Measurements from ENCODE around the gene NRIP3.

DNA sequence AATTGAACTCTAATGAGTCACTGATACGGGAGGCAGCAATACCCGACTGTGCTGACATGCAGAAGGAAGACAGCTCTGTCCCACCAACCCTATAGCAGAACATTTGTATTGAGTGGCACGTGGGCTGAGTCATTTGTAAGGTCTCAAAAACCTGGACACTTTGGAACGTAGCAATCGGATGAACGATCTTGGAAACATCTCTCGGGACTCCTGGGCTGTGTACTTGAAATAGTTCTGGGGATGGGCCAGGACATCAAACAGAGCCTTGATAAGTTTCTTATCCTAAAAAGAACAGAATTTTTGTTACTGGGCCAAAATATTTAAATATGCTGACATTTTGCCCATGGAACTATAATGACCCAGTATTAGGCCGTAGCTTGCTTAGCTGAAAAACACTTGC is 17.1 kb upstream of the NRIP3 start:
- TF ChIP-seq, protein P1, sequence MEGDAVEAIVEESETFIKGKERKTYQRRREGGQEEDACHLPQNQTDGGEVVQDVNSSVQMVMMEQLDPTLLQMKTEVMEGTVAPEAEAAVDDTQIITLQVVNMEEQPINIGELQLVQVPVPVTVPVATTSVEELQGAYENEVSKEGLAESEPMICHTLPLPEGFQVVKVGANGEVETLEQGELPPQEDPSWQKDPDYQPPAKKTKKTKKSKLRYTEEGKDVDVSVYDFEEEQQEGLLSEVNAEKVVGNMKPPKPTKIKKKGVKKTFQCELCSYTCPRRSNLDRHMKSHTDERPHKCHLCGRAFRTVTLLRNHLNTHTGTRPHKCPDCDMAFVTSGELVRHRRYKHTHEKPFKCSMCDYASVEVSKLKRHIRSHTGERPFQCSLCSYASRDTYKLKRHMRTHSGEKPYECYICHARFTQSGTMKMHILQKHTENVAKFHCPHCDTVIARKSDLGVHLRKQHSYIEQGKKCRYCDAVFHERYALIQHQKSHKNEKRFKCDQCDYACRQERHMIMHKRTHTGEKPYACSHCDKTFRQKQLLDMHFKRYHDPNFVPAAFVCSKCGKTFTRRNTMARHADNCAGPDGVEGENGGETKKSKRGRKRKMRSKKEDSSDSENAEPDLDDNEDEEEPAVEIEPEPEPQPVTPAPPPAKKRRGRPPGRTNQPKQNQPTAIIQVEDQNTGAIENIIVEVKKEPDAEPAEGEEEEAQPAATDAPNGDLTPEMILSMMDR (conservative IDR thresholded peaks at IDR 0.05; ENCODE audit: low read depth, low read length), result no peak
- TF ChIP-seq EZH2 (IDR thresholded peaks at IDR 0.05; ENCODE audit: low read length, unreplicated experiment), result no peak

Data from PC-3 (cell line).